ENCODE measurements around the gene ATP6V1C2.
"Not testable (repeated sequence)": the region's sequence is repeated elsewhere in the genome, so short reads cannot be mapped to it uniquely, and the experiment has no call there.

The ATP6V1C2 gene

DNA sequence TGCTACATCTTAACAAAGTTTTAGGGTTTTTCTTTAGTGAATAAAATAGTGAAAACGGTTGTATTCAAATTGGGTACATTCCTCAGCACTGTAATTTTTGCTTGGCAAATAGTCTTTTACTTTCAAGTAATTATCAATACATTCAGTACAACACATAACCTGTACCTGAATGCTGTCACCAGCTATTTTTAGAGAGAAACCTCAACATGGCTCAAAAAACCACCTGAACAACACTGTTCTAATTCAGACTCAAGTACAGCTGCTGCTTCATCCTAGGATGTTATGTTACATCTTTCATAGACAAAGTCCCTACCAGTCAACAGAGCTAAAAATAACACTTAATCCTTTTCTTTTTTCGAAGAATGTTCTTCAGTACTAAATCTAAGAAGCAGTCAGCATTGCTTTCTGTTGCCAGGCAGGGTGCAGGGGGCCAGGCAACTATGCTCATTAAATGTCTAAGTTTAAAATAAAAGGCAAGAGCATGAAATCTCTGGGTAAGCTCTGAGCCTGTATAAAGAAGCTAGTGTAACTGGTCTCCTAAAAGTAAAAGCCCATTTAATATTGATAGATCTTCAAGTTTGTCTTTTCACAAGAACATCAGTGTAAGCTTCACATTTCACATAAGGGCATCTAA lies 70.7 kb downstream of the ATP6V1C2 start:
- H3K36me3 ChIP-seq (ENCODE audit: insufficient read depth, low read length), result peaks cover 58% of the 10 kb centered on the region
- H3K9ac ChIP-seq (ENCODE audit: low read length), result no peak overlapping the region
- no peaks in the 10 kb centered on the region for H3K9me3 ChIP-seq (ENCODE audit: low read length)
- H3K4me3 ChIP-seq (ENCODE audit: low read depth in 1 of 2, low read length in 2 of 2), result no peak overlapping the region
- no peak overlapping the region for H3K27ac ChIP-seq (ENCODE audit: low read depth, low read length)
- no peaks in the 10 kb centered on the region for H3K27me3 ChIP-seq (ENCODE audit: control insufficient read depth in 1 of 2, insufficient read depth in 2 of 2, low read length in 2 of 2)
- H3K4me1 ChIP-seq (ENCODE audit: insufficient read depth, low read length), result no peaks in the 10 kb centered on the region

DNA sequence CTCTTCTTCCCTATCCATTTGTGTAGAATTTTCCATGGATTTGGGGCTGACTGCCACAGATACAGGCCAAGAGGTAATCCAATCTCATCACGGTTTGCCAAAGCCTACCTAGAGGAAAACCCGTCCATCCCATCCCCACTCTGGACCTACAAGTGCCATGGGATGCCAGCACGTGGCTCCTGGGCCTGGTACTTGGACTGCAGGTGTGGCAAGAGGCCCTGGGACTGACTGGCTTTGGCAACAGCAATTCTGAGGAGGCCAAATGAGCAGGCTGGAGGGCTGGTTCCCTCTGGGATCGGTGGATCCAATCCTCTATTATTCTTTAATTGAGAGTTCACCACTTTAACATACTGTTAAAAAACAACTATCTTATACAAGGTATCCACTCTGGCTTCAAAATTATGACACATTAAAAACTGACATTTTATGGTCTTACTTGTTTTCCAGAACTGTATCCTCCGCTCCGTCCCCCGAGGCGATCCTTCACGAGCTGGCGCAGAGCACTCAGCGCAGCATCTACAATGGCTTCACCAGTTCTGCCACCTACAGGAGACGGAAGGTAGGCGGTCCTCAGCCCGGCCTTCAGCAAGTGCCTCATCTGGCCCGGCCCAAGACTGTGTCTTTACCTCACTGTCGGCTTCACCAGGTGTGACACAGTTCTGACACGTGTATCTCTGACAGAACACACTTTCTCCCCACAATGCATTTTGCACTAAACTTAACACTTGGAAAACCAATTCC lies 71.4 kb downstream of the ATP6V1C2 start:
- H3K36me3 ChIP-seq (ENCODE audit: insufficient read depth, low read length), result peaks cover 58% of the 10 kb centered on the region
- H3K27ac ChIP-seq (ENCODE audit: low read depth, low read length), result no peak overlapping the region
- H3K4me3 ChIP-seq (ENCODE audit: low read depth in 1 of 2, low read length in 2 of 2), result no peak overlapping the region
- H3K9me3 ChIP-seq (ENCODE audit: low read length), result no peaks in the 10 kb centered on the region
- no peak overlapping the region for H3K9ac ChIP-seq (ENCODE audit: low read length)
- no peaks in the 10 kb centered on the region for H3K27me3 ChIP-seq (ENCODE audit: control insufficient read depth in 1 of 2, insufficient read depth in 2 of 2, low read length in 2 of 2)
- H3K4me1 ChIP-seq (ENCODE audit: insufficient read depth, low read length), result no peaks in the 10 kb centered on the region

DNA sequence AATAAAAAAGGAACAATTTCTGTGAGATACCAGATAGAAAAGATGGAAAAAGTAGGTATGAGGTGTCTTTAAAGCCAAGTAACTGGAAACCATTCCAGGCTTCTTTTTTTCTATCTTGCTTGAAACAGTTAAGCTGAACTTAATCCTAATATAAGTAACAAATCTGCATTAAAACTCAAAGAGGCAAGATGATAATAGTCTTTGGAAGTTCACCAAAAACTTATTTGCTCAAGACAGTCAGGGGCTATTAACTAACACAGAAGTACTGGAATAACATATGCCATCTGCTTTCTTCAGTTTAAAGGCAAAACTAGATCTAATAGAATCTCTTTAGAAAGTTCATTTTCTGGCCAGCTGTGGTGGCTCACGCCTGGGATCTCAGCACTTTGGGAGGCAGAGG lies 72.4 kb downstream of the ATP6V1C2 start:
- Histone ChIP-seq H3K27me3 (ENCODE audit: control insufficient read depth in 1 of 2, insufficient read depth in 2 of 2, low read length in 2 of 2) (no peaks in the 10 kb centered on the region), H3K4me3 (ENCODE audit: low read depth in 1 of 2, low read length in 2 of 2) (no peak overlapping the region), H3K27ac (ENCODE audit: low read depth, low read length) (no peak overlapping the region), H3K9ac (ENCODE audit: low read length) (no peak overlapping the region), H3K4me1 (ENCODE audit: insufficient read depth, low read length) (no peaks in the 10 kb centered on the region), H3K36me3 (ENCODE audit: insufficient read depth, low read length) (peaks cover 52% of the 10 kb centered on the region), H3K9me3 (ENCODE audit: low read length) (no peaks in the 10 kb centered on the region)

DNA sequence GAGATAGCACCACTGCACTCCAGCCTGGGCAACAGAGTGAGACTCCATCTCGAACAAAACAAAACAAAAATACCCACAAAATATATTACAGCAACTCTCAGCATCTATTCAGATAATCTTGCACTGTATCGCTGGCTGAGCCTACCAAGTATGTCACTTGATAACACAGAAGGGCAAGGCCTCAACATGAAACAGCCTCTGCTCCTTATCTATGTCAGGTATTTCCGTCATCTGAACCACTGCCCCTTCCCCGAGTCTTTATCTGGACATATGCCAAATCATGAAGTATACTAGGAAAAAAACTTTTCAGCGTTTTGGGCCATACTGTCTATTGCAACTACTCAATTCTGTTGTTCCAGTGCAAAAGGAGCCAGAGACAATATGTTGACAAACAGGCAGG lies 73.4 kb downstream of the ATP6V1C2 start:
- Histone ChIP-seq H3K27me3 (ENCODE audit: control insufficient read depth in 1 of 2, insufficient read depth in 2 of 2, low read length in 2 of 2) (no peaks in the 10 kb centered on the region), H3K9me3 (ENCODE audit: low read length) (no peaks in the 10 kb centered on the region), H3K4me1 (ENCODE audit: insufficient read depth, low read length) (no peaks in the 10 kb centered on the region), H3K36me3 (ENCODE audit: insufficient read depth, low read length) (peaks cover 43% of the 10 kb centered on the region), H3K4me3 (ENCODE audit: low read depth in 1 of 2, low read length in 2 of 2) (no peak overlapping the region), H3K27ac (ENCODE audit: low read depth, low read length) (no peak overlapping the region), H3K9ac (ENCODE audit: low read length) (no peak overlapping the region)

DNA sequence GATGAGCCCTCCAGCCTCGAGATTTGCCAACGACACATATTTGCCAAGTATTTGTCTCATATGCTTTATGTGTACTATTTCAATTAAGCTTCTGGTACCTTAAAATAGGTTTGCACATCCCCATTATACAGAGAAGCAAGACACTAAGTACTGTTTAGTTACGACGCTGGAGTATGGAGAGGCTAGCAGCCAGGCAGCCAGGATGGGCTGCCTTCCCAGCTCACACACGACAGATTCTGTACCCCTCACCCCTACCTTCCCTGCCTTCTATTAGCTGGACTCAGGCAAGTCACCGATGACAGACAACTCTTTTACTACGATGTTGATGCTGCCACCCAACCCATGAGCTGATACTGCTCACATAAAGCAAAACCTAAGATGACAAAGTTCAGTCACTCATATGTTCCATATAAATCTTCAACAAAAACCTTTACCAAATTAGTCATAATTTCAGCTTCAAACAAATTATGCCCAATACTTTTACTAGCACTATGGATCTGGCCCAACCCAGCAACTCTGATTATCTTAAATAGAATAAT lies 74.1 kb downstream of the ATP6V1C2 start:
- H3K27ac ChIP-seq (ENCODE audit: low read depth, low read length), result no peak overlapping the region
- no peaks in the 10 kb centered on the region for H3K9me3 ChIP-seq (ENCODE audit: low read length)
- no peak overlapping the region for H3K4me3 ChIP-seq (ENCODE audit: low read depth in 1 of 2, low read length in 2 of 2)
- peaks cover 41% of the 10 kb centered on the region for H3K36me3 ChIP-seq (ENCODE audit: insufficient read depth, low read length)
- no peaks in the 10 kb centered on the region for H3K27me3 ChIP-seq (ENCODE audit: control insufficient read depth in 1 of 2, insufficient read depth in 2 of 2, low read length in 2 of 2)
- H3K4me1 ChIP-seq (ENCODE audit: insufficient read depth, low read length), result no peaks in the 10 kb centered on the region
- H3K9ac ChIP-seq (ENCODE audit: low read length), result no peak overlapping the region

DNA sequence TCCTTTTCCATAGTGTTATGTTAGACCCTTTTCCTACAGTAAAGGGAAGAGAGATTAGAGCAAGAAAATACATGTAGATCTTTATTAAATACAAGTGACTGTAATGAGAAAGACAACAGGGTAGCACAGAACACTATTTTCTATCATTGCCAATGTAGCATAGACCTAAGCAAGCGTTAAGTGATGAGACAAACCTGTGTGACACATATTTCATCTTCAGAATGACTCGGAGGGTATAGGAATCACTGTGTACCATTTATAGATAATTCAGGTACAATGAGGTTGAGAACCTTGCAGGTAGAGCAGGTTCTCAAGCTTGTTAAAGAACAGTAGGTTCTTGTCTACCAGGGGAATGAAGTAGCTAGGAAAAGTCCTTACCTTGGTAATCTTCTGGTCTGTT lies 75.3 kb downstream of the ATP6V1C2 start:
- Histone ChIP-seq H3K9ac (ENCODE audit: low read length) (no peak overlapping the region), H3K4me1 (ENCODE audit: insufficient read depth, low read length) (no peaks in the 10 kb centered on the region), H3K36me3 (ENCODE audit: insufficient read depth, low read length) (peaks cover 41% of the 10 kb centered on the region)

DNA sequence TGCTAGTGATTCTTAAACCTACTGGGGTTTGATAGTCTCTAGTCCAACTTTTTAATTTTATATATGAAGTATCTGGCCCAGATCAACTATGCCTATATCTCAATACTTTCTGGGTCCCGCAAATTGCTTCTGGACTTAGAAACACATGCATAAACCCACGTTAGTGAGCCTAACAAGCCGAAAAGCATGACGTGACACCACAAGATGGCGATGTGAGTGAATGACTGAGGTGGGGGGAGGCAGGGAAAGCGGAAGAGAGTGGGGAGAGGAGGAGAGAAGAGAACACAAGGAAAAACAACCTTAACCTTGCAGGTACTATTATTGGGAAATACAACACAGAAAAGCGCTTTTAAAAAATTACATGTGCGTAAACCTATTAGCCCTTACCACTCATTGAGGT lies 77.4 kb downstream of the ATP6V1C2 start:
- H3K9ac ChIP-seq (ENCODE audit: low read length), result no peak overlapping the region
- peaks cover 30% of the 10 kb centered on the region for H3K36me3 ChIP-seq (ENCODE audit: insufficient read depth, low read length)
- H3K9me3 ChIP-seq (ENCODE audit: low read length), result no peaks in the 10 kb centered on the region
- H3K4me1 ChIP-seq (ENCODE audit: insufficient read depth, low read length), result no peaks in the 10 kb centered on the region
- H3K4me3 ChIP-seq (ENCODE audit: low read depth in 1 of 2, low read length in 2 of 2), result no peak overlapping the region
- no peaks in the 10 kb centered on the region for H3K27me3 ChIP-seq (ENCODE audit: control insufficient read depth in 1 of 2, insufficient read depth in 2 of 2, low read length in 2 of 2)
- no peak overlapping the region for H3K27ac ChIP-seq (ENCODE audit: low read depth, low read length)

More for the DNA sequence above, 75.3 kb downstream of the ATP6V1C2 start:
- H3K27ac ChIP-seq (ENCODE audit: low read depth, low read length), result no peak overlapping the region
- no peaks in the 10 kb centered on the region for H3K27me3 ChIP-seq (ENCODE audit: control insufficient read depth in 1 of 2, insufficient read depth in 2 of 2, low read length in 2 of 2)
- no peak overlapping the region for H3K4me3 ChIP-seq (ENCODE audit: low read depth in 1 of 2, low read length in 2 of 2)
- no peaks in the 10 kb centered on the region for H3K9me3 ChIP-seq (ENCODE audit: low read length)

DNA sequence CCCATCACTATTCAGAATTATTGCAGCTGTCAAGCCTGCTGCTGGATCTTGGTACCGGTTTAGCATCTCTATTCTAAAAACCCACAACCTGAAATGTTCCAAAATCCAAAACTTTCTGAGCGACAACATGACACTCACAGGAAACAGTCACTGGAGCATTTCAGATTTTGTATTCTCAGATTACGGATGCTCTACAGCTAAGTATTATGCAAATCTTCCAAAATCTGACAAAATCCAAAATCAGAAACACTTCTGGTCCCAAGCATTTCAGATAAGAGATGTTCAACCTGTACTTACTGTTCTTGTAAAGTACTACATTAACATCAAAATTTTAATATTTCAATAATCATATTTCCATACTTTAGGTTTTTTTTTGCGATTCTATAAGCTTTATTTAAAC lies 78.7 kb downstream of the ATP6V1C2 start:
- Histone ChIP-seq H3K27me3 (ENCODE audit: control insufficient read depth in 1 of 2, insufficient read depth in 2 of 2, low read length in 2 of 2) (no peaks in the 10 kb centered on the region), H3K36me3 (ENCODE audit: insufficient read depth, low read length) (peaks cover 27% of the 10 kb centered on the region), H3K4me1 (ENCODE audit: insufficient read depth, low read length) (no peaks in the 10 kb centered on the region), H3K9ac (ENCODE audit: low read length) (no peak overlapping the region), H3K27ac (ENCODE audit: low read depth, low read length) (no peak overlapping the region), H3K4me3 (ENCODE audit: low read depth in 1 of 2, low read length in 2 of 2) (no peak overlapping the region), H3K9me3 (ENCODE audit: low read length) (no peaks in the 10 kb centered on the region)

DNA sequence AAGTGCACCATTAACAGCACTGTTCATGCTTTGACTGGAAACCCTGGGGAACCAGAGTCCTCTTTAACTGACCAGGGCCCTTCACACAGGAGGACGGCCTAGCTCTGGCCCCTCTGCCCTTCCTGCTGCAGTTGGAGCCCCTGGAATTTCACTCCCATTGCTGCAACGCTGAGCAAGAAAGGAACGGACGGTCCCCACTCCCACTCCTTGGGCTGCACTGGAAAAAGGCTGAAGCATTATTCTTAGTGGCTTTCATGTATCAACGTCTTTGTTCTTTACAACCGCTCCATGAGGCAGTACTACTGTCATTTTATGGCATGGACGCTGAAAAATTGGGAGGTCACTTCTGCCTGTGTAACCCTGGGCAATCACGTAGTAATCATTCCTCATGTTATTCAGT lies 81.2 kb downstream of the ATP6V1C2 start:
- no peaks in the 10 kb centered on the region for H3K27me3 ChIP-seq (ENCODE audit: control insufficient read depth in 1 of 2, insufficient read depth in 2 of 2, low read length in 2 of 2)
- H3K36me3 ChIP-seq (ENCODE audit: insufficient read depth, low read length), result peaks cover 13% of the 10 kb centered on the region
- no peak overlapping the region for H3K4me3 ChIP-seq (ENCODE audit: low read depth in 1 of 2, low read length in 2 of 2)
- H3K9me3 ChIP-seq (ENCODE audit: low read length), result no peaks in the 10 kb centered on the region
- H3K27ac ChIP-seq (ENCODE audit: low read depth, low read length), result no peak overlapping the region
- H3K9ac ChIP-seq (ENCODE audit: low read length), result no peak overlapping the region
- no peaks in the 10 kb centered on the region for H3K4me1 ChIP-seq (ENCODE audit: insufficient read depth, low read length)

DNA sequence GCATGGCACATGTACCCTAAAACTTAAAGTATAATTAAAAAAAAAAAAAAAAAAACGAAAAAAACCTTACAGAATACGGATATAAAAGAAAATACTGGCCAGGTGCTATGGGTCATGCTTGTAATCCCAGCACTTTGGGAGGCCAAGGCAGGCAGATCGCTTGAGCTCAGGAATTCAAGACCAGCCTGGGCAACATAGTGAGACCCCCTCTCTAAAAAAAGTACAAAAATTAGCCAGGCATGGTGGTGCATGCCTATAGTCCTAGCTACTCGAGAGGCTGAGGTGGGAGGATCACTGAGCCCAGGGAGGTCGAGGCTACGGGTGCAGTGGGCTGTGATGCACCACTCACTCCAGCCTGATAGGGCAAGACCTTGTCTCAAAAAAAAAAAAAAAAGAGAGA lies 84.6 kb downstream of the ATP6V1C2 start:
- not testable (repeated sequence) for H3K9me3 ChIP-seq (ENCODE audit: low read length); H3K36me3 ChIP-seq (ENCODE audit: insufficient read depth, low read length); H3K9ac ChIP-seq (ENCODE audit: low read length); H3K27ac ChIP-seq (ENCODE audit: low read depth, low read length); H3K4me3 ChIP-seq (ENCODE audit: low read depth in 1 of 2, low read length in 2 of 2); H3K27me3 ChIP-seq (ENCODE audit: control insufficient read depth in 1 of 2, insufficient read depth in 2 of 2, low read length in 2 of 2)
- H3K4me1 ChIP-seq (ENCODE audit: insufficient read depth, low read length), result peaks cover 11% of the 10 kb centered on the region

DNA sequence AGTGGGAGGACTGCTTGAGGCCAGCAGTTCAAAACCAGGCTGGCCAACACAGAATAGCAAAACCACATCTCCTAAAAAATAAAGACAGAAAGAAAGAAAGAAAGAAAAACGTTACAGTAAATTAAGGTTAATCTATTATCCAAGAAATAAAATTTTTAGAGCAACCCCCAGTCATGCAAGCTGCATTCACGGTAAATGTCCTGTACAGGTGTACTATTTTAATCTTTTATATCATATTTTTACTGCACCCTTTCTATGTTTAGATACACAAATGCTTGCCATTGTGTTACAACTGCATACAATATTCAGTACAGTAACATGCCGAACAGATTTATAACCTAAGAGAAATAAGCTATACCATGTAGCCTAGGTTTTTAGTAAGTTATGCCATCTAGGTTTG lies 85.1 kb downstream of the ATP6V1C2 start:
- Histone ChIP-seq H3K36me3 (ENCODE audit: insufficient read depth, low read length) (peaks cover 2% of the 10 kb centered on the region), H3K9ac (ENCODE audit: low read length) (no peak overlapping the region)

More for the DNA sequence above, 85.1 kb downstream of the ATP6V1C2 start:
- Histone ChIP-seq H3K9me3 (ENCODE audit: low read length) (no peaks in the 10 kb centered on the region), H3K4me3 (ENCODE audit: low read depth in 1 of 2, low read length in 2 of 2) (no peak overlapping the region), H3K27me3 (ENCODE audit: control insufficient read depth in 1 of 2, insufficient read depth in 2 of 2, low read length in 2 of 2) (no peaks in the 10 kb centered on the region), H3K27ac (ENCODE audit: low read depth, low read length) (no peak overlapping the region), H3K4me1 (ENCODE audit: insufficient read depth, low read length) (peaks cover 16% of the 10 kb centered on the region)
